Measurements from ENCODE around the gene TMEM94.

The TMEM94 gene

GRCh38 chr17:75468291-75468754 is 11.9 kb downstream of the TMEM94 start:
- no peak for TF ChIP-seq CTCF (IDR thresholded peaks at IDR 0.05; ENCODE audit: control extremely low read depth, extremely low read depth, low read depth, missing control alignments)
- POLR2A ChIA-PET, result no interaction called here
- CTCF ChIA-PET, result interaction anchor here (1.0 to 1.3 kb wide), 3 partner anchors 8 to 19 kb away, joined by 3 to 4 read pairs (median 3); no protein-coding TSS in a partner anchor
- no peak for DNase-seq (ENCODE audit: extremely low spot score)

DNA sequence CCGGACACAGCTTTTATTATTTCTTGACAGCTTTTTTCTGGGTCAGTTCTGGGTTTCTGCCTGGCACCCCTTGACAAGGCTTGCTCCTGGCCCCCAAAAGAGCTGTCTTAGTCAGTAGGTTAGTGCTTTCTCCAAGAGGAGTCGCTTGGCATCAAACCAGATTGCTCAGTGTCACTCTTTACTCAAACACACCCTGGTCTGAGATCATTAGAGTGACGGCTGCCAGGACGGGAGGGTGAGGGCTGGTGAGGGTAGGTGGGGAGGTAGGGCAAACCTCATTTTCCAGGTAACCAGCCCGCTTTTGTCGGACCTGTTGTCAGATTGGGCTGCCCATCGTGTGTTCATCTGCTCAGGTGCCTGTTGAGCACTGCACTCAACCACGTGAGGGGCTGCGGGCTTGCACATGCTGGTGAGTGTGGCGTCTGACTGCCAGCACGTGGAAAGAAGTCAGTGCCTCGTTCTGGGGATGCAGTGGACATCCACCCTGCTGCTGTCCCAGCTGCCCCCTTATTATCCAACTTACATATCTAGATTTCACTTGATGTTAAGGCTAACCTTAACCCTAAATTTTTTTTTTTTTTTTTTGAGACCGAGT is 12.4 kb downstream of the TMEM94 start:
- ChIA-PET CTCF (interaction anchor here (1.0 to 1.3 kb wide), 3 partner anchors 9 to 19 kb away, joined by 3 to 4 read pairs (median 3); no protein-coding TSS in a partner anchor), POLR2A (no interaction called here)
- DNase-seq (ENCODE audit: extremely low spot score), result no peak
- TF ChIP-seq CTCF (IDR thresholded peaks at IDR 0.05; ENCODE audit: control extremely low read depth, extremely low read depth, low read depth, missing control alignments), result no peak

DNA sequence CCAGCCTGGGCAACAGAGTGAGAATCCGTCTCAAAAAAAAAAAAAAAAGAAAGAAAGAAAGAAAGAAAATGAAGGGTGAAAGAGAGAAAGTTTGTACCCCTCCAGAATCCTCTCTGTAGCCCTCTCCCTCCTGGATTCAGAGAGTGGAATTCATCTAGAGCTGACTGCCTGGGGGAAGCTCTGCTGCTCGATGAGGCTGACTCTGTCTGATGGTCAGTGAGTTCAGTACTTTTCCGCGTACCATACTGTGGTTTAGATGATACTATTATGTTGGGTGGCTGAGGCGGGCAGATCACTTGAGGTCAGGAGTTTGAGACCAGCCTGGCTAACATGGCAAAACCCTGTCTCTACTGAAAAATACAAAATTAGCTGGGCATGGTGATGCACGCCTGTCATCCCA is 14.8 kb downstream of the TMEM94 start:
- CTCF ChIA-PET, result interaction anchor here (1.4 kb wide), 1 partner anchor 30 kb away, joined by 3 read pairs; no protein-coding TSS in a partner anchor

GRCh38 chr17:75472119-75472518 is 15.7 kb downstream of the TMEM94 start:
- POLR2A ChIA-PET, result interaction anchor here (0.7 kb wide), 1 partner anchor 24 kb away, joined by 4 read pairs; no protein-coding TSS in a partner anchor
- no peak for TF ChIP-seq CTCF (IDR thresholded peaks at IDR 0.05; ENCODE audit: control extremely low read depth, extremely low read depth, low read depth, missing control alignments)
- CTCF ChIA-PET, result no interaction called here
- no peak for DNase-seq (ENCODE audit: extremely low spot score)

More for the DNA sequence above, 14.8 kb downstream of the TMEM94 start:
- no peak for DNase-seq (ENCODE audit: extremely low spot score)
- POLR2A ChIA-PET, result interaction anchor here (0.7 kb wide), 1 partner anchor 23 kb away, joined by 4 read pairs; no protein-coding TSS in a partner anchor
- no peak for TF ChIP-seq CTCF (IDR thresholded peaks at IDR 0.05; ENCODE audit: control extremely low read depth, extremely low read depth, low read depth, missing control alignments)

- POLR2A ChIA-PET, result no interaction called here
These were observed 16.8 kb downstream of the TMEM94 start for GRCh38 chr17:75473246-75473645.

DNA sequence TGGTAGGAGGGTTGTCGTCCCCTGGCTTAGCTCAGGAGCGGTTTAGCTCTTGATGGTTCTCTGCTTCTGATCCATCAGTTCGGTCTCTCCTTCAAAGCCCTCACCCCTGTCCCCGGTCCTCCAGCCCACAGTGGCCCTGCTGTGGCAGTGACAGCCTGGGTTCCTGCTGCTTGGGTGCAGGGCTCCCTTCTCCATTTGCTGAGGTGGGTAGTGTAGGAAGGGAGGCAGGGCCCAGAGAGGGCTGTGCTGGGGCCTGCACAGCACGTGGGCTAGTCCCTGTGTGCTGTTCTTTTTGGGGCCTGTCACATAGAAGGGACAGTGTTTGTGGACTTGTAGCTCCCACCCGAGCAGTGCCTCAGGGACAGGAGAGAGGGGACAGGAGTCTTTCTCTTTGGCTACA is 18.3 kb downstream of the TMEM94 start:
- CTCF ChIA-PET, result interaction anchor here (1.0 to 1.7 kb wide), 3 partner anchors 12 to 158 kb away, joined by 3 to 6 read pairs (median 5); partner anchors contain the start of gene SMIM5
- no peak for DNase-seq (ENCODE audit: extremely low spot score)
- no peak for TF ChIP-seq CTCF (IDR thresholded peaks at IDR 0.05; ENCODE audit: control extremely low read depth, extremely low read depth, low read depth, missing control alignments)
- POLR2A ChIA-PET, result no interaction called here

More at GRCh38 chr17:75473246-75473645, 16.8 kb downstream of the TMEM94 start:
- CTCF ChIA-PET, result interaction anchor here (1.7 kb wide), 1 partner anchor 160 kb away, joined by 6 read pairs; the partner anchor contains the start of gene SMIM5
- TF ChIP-seq CTCF (IDR thresholded peaks at IDR 0.05; ENCODE audit: control extremely low read depth, extremely low read depth, low read depth, missing control alignments), result no peak
- DNase-seq (ENCODE audit: extremely low spot score), result no peak

Measured in GM10248 (cell line).